ENCODE measurements around the gene LDB3.
A peak's percentile ranks its signal among the peaks of the same experiment; 100 is the strongest.

The LDB3 gene

GRCh38 chr10:86709396-86710185 is 41.3 kb downstream of the LDB3 start (continued):
- TF ChIP-seq, protein P1, sequence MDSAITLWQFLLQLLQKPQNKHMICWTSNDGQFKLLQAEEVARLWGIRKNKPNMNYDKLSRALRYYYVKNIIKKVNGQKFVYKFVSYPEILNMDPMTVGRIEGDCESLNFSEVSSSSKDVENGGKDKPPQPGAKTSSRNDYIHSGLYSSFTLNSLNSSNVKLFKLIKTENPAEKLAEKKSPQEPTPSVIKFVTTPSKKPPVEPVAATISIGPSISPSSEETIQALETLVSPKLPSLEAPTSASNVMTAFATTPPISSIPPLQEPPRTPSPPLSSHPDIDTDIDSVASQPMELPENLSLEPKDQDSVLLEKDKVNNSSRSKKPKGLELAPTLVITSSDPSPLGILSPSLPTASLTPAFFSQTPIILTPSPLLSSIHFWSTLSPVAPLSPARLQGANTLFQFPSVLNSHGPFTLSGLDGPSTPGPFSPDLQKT (IDR thresholded peaks at IDR 0.05; ENCODE audit: borderline replicate concordance, low read depth, low read length) = no peak
- TF ChIP-seq PRDM6 (tag by site-specific recombination; IDR thresholded peaks at IDR 0.05) (no peak), ZNF701 (tag by site-specific recombination; IDR thresholded peaks at IDR 0.05) (no peak), ZNF623 (tag by site-specific recombination; IDR thresholded peaks at IDR 0.05) (no peak), ZNF423 (tag by site-specific recombination; IDR thresholded peaks at IDR 0.05) (no peak), ZNF830 (tag by site-specific recombination; IDR thresholded peaks at IDR 0.05; ENCODE audit: low read depth) (no peak), ZNF221 (tag by site-specific recombination; IDR thresholded peaks at IDR 0.05; ENCODE audit: borderline replicate concordance) (no peak), ZNF560 (tag by site-specific recombination; IDR thresholded peaks at IDR 0.05; ENCODE audit: borderline replicate concordance) (no peak), ZNF416 (tag by site-specific recombination; IDR thresholded peaks at IDR 0.05) (no peak), ZNF335 (tag by site-specific recombination; conservative IDR thresholded peaks at IDR 0.05) (peak; percentile 41; the same call in 1 of the 2 replicates), ZBTB26 (tag by site-specific recombination; optimal IDR thresholded peaks at IDR 0.05) (no peak), EGR2 (tag by site-specific recombination; IDR thresholded peaks at IDR 0.05; ENCODE audit: low read depth) (peak; percentile 66), ZNF274 (IDR thresholded peaks at IDR 0.05; ENCODE audit: low read length) (no peak), ZNF274 (tag by site-specific recombination; IDR thresholded peaks at IDR 0.05; ENCODE audit: borderline replicate concordance) (no peak), BCL11B (tag by site-specific recombination; IDR thresholded peaks at IDR 0.05; ENCODE audit: low read depth) (no peak), TRIM28 (IDR thresholded peaks at IDR 0.05; ENCODE audit: borderline replicate concordance, low read length) (no peak), ZNF341 (tag by site-specific recombination; IDR thresholded peaks at IDR 0.05; ENCODE audit: low read depth) (peak; percentile 55), ZNF530 (tag by site-specific recombination; IDR thresholded peaks at IDR 0.05; ENCODE audit: low read depth) (no peak), REPIN1 (tag by site-specific recombination; IDR thresholded peaks at IDR 0.05; ENCODE audit: low read depth) (no peak), PRDM1 (tag by site-specific recombination; IDR thresholded peaks at IDR 0.05) (no peak), SCRT2 (tag by site-specific recombination; IDR thresholded peaks at IDR 0.05) (no peak), ZFHX2 (tag by site-specific recombination; conservative IDR thresholded peaks at IDR 0.05) (peak; percentile 65)
- TF ChIP-seq, protein P2, sequence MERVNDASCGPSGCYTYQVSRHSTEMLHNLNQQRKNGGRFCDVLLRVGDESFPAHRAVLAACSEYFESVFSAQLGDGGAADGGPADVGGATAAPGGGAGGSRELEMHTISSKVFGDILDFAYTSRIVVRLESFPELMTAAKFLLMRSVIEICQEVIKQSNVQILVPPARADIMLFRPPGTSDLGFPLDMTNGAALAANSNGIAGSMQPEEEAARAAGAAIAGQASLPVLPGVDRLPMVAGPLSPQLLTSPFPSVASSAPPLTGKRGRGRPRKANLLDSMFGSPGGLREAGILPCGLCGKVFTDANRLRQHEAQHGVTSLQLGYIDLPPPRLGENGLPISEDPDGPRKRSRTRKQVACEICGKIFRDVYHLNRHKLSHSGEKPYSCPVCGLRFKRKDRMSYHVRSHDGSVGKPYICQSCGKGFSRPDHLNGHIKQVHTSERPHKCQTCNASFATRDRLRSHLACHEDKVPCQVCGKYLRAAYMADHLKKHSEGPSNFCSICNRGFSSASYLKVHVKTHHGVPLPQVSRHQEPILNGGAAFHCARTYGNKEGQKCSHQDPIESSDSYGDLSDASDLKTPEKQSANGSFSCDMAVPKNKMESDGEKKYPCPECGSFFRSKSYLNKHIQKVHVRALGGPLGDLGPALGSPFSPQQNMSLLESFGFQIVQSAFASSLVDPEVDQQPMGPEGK (tag by site-specific recombination; IDR thresholded peaks at IDR 0.05) = 0 out of 2 replicates have a peak, but pooled peaks have one; percentile 16
